Stimulated activated CD4-positive, alpha-beta T cell treated with anti-CD3 and anti-CD28 coated beads, Interleukin-4, amount 100 ng/mL, for 48 hours (primary cell): Measurements from ENCODE around the gene AKR1B15.
A peak's percentile ranks its signal among the peaks of the same experiment; 100 is the strongest.
"Not testable (repeated sequence)": the region's sequence is repeated elsewhere in the genome, so short reads cannot be mapped to it uniquely, and the experiment has no call there.

Source experiments
- DNase-seq, 2 donors: peaks; one replicate each; pipeline ENCODE4 v3.0.0-alpha.2; 2020; ENCODE audit warnings: low read depth in 2 of 2

Gene AKR1B15

GRCh38 chr7:134548877-134549276, at the start of gene AKR1B15:
Gene AKR1B15, plus strand, starts transcription at chr7:134549110. Its CDS starts 15,510 bp downstream, at chr7:134564620.
- peak; percentile 14 to 18 for DNase-seq

GRCh38 chr7:134500406-134500805, 48.5 kb upstream of the AKR1B15 start:
- DNase-seq = no peak

- no peak for DNase-seq
Measured at GRCh38 chr7:134500982-134501381, 47.9 kb upstream of the AKR1B15 start.

GRCh38 chr7:134502463-134503371, 46.2 kb upstream of the AKR1B15 start:
- DNase-seq = no peak

- no peak for DNase-seq
Measured at GRCh38 chr7:134504660-134505164, 44.2 kb upstream of the AKR1B15 start.

- no peak for DNase-seq
Measured at GRCh38 chr7:134505856-134506255, 43.1 kb upstream of the AKR1B15 start.

- no peak for DNase-seq
Measured at GRCh38 chr7:134509010-134509409, 39.9 kb upstream of the AKR1B15 start.

- no peak for DNase-seq
Measured at GRCh38 chr7:134510646-134511045, 38.3 kb upstream of the AKR1B15 start.

- DNase-seq = no peak
Measured at GRCh38 chr7:134512271-134512670, 36.6 kb upstream of the AKR1B15 start.

- peak; percentile 2 to 22 for DNase-seq
Measured at GRCh38 chr7:134513169-134513752, 35.6 kb upstream of the AKR1B15 start.

GRCh38 chr7:134514106-134514505, 34.8 kb upstream of the AKR1B15 start:
- no peak for DNase-seq

GRCh38 chr7:134514663-134515062, 34.2 kb upstream of the AKR1B15 start:
- DNase-seq = peak in 1 of 2 donors; percentile 9

- no peak for DNase-seq
Measured at GRCh38 chr7:134515569-134516468, 33.1 kb upstream of the AKR1B15 start.

GRCh38 chr7:134520130-134520529, 28.8 kb upstream of the AKR1B15 start:
- no peak for DNase-seq

- DNase-seq = no peak
Measured at GRCh38 chr7:134522601-134523000, 26.3 kb upstream of the AKR1B15 start.

GRCh38 chr7:134525449-134525848, 23.5 kb upstream of the AKR1B15 start:
- DNase-seq = not testable (repeated sequence)

GRCh38 chr7:134526552-134527248, 22.2 kb upstream of the AKR1B15 start:
- not testable (repeated sequence) for DNase-seq

GRCh38 chr7:134527979-134528371, 20.9 kb upstream of the AKR1B15 start:
- DNase-seq = no peak

- DNase-seq = no peak
Measured at GRCh38 chr7:134528749-134529148, 20.2 kb upstream of the AKR1B15 start.

- no peak for DNase-seq
Measured at GRCh38 chr7:134530460-134530859, 18.4 kb upstream of the AKR1B15 start.
